Measurements from ENCODE around the gene PTGER4. TPM values are rescaled to one million over a fixed set of nuclear protein-coding genes. Genes with fewer than 3 reads are reported as not detected.
A peak's percentile ranks its signal among the peaks of the same experiment; 100 is the strongest.

PTGER4 gene
- total RNA-seq (2021) (0.92 to 3.1 TPM (median 0.96 TPM) in 3 replicates), Bru-seq, nascent RNA (percentile 41 among the genes with signal in this experiment)
- long read RNA-seq, experiment 1, partial matches to known transcripts = 0 of 3 reads
- long read RNA-seq, experiment 1, other reads (novel, unspliced or antisense) = 0 of 3 reads
- long read RNA-seq, experiment 2, partial matches to known transcripts = 0 of 1 reads
- long read RNA-seq, experiment 2, other reads (novel, unspliced or antisense) = 0 of 1 reads
- long read RNA-seq, experiment 3 = 0 reads

DNA sequence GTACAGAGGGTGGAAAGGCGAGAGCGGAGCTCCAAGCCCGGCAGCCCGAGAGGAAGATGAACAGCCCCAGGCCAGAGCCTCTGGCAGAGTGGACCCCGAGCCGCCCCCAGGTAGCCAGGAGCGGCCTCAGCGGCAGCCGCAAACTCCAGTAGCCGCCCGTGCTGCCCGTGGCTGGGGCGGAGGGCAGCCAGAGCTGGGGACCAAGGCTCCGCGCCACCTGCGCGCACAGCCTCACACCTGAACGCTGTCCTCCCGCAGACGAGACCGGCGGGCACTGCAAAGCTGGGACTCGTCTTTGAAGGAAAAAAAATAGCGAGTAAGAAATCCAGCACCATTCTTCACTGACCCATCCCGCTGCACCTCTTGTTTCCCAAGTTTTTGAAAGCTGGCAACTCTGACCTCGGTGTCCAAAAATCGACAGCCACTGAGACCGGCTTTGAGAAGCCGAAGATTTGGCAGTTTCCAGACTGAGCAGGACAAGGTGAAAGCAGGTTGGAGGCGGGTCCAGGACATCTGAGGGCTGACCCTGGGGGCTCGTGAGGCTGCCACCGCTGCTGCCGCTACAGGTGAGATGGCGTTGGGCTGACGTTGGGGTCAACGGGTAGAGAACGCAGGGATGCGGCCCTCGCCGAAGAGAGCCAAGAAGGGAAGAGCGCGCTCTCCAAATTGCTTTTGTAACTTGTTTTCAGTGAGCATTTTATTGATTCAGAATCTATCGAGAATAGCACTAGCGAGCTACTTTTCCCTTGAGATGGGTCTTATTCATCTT is at the start of gene PTGER4:
PTGER4 (plus strand) TSS at position 3 of the 769 bp plus-strand sequence. CDS start 1,079 bp downstream, outside the sequence.
- peak; percentile 50 for DNase-seq (ENCODE audit: low spot score)
- peak; percentile 23 for ATAC-seq
- H3K9me3 Mint-ChIP-seq = no peaks in the 10 kb centered on the region
- TF ChIP-seq SMAD3 (CRISPR knock-in tag; IDR thresholded peaks at IDR 0.05; ENCODE audit: borderline replicate concordance) (0 out of 2 replicates have a peak, but pooled peaks have one; percentile 27), FOXP1 (CRISPR knock-in tag; IDR thresholded peaks at IDR 0.05; ENCODE audit: borderline replicate concordance) (peak; percentile 53; the same call in 1 of the 2 replicates), SOX15 (CRISPR knock-in tag; IDR thresholded peaks at IDR 0.05) (no peak), PRRX2 (CRISPR knock-in tag; IDR thresholded peaks at IDR 0.05) (no peak), NFE2L1 (CRISPR knock-in tag; IDR thresholded peaks at IDR 0.05) (peak; percentile 55; the same call in 1 of the 2 replicates), JAZF1 (CRISPR knock-in tag; IDR thresholded peaks at IDR 0.05) (no peak), ZNF232 (CRISPR knock-in tag; IDR thresholded peaks at IDR 0.05) (0 out of 2 replicates have a peak, but pooled peaks have one; percentile 32), ZNF416 (CRISPR knock-in tag; IDR thresholded peaks at IDR 0.05) (no peak), SP1 (CRISPR knock-in tag; conservative IDR thresholded peaks at IDR 0.05) (no peak; the same call in 1 of the 2 replicates)
- TF ChIP-seq, protein P1, sequence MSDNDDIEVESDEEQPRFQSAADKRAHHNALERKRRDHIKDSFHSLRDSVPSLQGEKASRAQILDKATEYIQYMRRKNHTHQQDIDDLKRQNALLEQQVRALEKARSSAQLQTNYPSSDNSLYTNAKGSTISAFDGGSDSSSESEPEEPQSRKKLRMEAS (CRISPR knock-in tag; IDR thresholded peaks at IDR 0.05) = peak; percentile 57
- TF ChIP-seq, protein P2, sequence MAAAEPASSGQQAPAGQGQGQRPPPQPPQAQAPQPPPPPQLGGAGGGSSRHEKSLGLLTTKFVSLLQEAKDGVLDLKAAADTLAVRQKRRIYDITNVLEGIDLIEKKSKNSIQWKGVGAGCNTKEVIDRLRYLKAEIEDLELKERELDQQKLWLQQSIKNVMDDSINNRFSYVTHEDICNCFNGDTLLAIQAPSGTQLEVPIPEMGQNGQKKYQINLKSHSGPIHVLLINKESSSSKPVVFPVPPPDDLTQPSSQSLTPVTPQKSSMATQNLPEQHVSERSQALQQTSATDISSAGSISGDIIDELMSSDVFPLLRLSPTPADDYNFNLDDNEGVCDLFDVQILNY (CRISPR knock-in tag; IDR thresholded peaks at IDR 0.05) = peak; percentile 77
- TF ChIP-seq, protein P3, sequence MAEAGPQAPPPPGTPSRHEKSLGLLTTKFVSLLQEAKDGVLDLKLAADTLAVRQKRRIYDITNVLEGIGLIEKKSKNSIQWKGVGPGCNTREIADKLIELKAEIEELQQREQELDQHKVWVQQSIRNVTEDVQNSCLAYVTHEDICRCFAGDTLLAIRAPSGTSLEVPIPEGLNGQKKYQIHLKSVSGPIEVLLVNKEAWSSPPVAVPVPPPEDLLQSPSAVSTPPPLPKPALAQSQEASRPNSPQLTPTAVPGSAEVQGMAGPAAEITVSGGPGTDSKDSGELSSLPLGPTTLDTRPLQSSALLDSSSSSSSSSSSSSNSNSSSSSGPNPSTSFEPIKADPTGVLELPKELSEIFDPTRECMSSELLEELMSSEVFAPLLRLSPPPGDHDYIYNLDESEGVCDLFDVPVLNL (CRISPR knock-in tag; IDR thresholded peaks at IDR 0.05; ENCODE audit: borderline replicate concordance, low read depth) = no peak
- TF ChIP-seq, protein P4, sequence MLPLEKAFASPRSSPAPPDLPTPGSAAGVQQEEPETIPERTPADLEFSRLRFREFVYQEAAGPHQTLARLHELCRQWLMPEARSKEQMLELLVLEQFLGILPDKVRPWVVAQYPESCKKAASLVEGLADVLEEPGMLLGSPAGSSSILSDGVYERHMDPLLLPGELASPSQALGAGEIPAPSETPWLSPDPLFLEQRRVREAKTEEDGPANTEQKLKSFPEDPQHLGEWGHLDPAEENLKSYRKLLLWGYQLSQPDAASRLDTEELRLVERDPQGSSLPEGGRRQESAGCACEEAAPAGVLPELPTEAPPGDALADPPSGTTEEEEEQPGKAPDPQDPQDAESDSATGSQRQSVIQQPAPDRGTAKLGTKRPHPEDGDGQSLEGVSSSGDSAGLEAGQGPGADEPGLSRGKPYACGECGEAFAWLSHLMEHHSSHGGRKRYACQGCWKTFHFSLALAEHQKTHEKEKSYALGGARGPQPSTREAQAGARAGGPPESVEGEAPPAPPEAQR (CRISPR knock-in tag; IDR thresholded peaks at IDR 0.05) = no peak
- TF ChIP-seq, protein P5, sequence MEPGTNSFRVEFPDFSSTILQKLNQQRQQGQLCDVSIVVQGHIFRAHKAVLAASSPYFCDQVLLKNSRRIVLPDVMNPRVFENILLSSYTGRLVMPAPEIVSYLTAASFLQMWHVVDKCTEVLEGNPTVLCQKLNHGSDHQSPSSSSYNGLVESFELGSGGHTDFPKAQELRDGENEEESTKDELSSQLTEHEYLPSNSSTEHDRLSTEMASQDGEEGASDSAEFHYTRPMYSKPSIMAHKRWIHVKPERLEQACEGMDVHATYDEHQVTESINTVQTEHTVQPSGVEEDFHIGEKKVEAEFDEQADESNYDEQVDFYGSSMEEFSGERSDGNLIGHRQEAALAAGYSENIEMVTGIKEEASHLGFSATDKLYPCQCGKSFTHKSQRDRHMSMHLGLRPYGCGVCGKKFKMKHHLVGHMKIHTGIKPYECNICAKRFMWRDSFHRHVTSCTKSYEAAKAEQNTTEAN (CRISPR knock-in tag; IDR thresholded peaks at IDR 0.05) = no peak
- peak within 1 kb of the TSS; percentile 65; the same call in 1 of the 2 replicates for H3K27ac Mint-ChIP-seq
- peaks cover 43% of the 10 kb centered on the region for H3K4me1 Mint-ChIP-seq
- ChIA-PET CTCF (interaction anchor here (0.6 to 1.5 kb wide), 6 partner anchors 54 to 1352 kb away, joined by 3 read pairs; no protein-coding TSS in a partner anchor), POLR2A (interaction anchor here (0.6 kb wide), 1 partner anchor 64 kb away, joined by 7 read pairs; no protein-coding TSS in a partner anchor)
- peak within 1 kb of the TSS; percentile 85 for H3K4me3 Mint-ChIP-seq
- peaks cover 73% of the 10 kb centered on the region for H3K27me3 Mint-ChIP-seq (ENCODE audit: low read depth)
- H3K36me3 Mint-ChIP-seq = no peaks in the 10 kb centered on the region

DNA sequence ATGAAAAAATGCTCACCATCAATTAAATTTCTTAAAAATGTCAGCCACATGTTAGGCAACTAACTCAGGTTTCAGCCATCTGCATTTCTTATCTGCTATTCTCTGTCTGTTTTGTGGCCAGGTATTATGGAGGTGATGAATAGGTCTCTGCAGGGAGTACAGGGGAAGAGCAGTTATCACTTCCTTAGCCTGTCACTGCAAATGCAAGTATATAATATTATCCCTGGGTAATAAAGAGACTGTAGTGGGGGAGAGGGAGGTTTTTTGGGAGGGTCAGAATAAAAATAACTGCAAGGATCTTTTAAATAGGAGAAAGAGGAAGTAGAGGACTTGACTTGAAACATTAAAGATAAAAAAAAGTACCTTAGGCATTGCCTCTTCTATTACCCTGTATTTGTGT is 49.6 kb upstream of the PTGER4 start:
- no peaks in the 10 kb centered on the region for H3K36me3 Mint-ChIP-seq
- peaks cover 3% of the 10 kb centered on the region; the same call in 1 of the 2 replicates for H3K4me1 Mint-ChIP-seq
- no peaks in the 10 kb centered on the region for H3K27me3 Mint-ChIP-seq (ENCODE audit: low read depth)
- H3K27ac Mint-ChIP-seq = no peak overlapping the region
- no peak for ATAC-seq
- POLR2A ChIA-PET = no interaction called here
- no peak for DNase-seq (ENCODE audit: low spot score)
- peaks cover 2% of the 10 kb centered on the region; the same call in 1 of the 2 replicates for H3K9me3 Mint-ChIP-seq
- no peak overlapping the region for H3K4me3 Mint-ChIP-seq
- CTCF ChIA-PET = no interaction called here
- TF ChIP-seq IRF2 (CRISPR knock-in tag; IDR thresholded peaks at IDR 0.05; ENCODE audit: borderline replicate concordance, low read depth) (no peak), ESRRA (CRISPR knock-in tag; IDR thresholded peaks at IDR 0.05; ENCODE audit: borderline replicate concordance) (no peak), FOXK1 (CRISPR knock-in tag; IDR thresholded peaks at IDR 0.05) (no peak), HMGA2 (CRISPR knock-in tag; IDR thresholded peaks at IDR 0.05) (no peak), SOX15 (CRISPR knock-in tag; IDR thresholded peaks at IDR 0.05) (no peak), NR2C2 (CRISPR knock-in tag; IDR thresholded peaks at IDR 0.05) (no peak), ZNF121 (CRISPR knock-in tag; IDR thresholded peaks at IDR 0.05) (no peak)
- TF ChIP-seq, protein P6, sequence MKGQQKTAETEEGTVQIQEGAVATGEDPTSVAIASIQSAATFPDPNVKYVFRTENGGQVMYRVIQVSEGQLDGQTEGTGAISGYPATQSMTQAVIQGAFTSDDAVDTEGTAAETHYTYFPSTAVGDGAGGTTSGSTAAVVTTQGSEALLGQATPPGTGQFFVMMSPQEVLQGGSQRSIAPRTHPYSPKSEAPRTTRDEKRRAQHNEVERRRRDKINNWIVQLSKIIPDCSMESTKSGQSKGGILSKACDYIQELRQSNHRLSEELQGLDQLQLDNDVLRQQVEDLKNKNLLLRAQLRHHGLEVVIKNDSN (CRISPR knock-in tag; IDR thresholded peaks at IDR 0.05) = no peak
- TF ChIP-seq, protein P2 (CRISPR knock-in tag; IDR thresholded peaks at IDR 0.05) = no peak
- TF ChIP-seq, protein P7, sequence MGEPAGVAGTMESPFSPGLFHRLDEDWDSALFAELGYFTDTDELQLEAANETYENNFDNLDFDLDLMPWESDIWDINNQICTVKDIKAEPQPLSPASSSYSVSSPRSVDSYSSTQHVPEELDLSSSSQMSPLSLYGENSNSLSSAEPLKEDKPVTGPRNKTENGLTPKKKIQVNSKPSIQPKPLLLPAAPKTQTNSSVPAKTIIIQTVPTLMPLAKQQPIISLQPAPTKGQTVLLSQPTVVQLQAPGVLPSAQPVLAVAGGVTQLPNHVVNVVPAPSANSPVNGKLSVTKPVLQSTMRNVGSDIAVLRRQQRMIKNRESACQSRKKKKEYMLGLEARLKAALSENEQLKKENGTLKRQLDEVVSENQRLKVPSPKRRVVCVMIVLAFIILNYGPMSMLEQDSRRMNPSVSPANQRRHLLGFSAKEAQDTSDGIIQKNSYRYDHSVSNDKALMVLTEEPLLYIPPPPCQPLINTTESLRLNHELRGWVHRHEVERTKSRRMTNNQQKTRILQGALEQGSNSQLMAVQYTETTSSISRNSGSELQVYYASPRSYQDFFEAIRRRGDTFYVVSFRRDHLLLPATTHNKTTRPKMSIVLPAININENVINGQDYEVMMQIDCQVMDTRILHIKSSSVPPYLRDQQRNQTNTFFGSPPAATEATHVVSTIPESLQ (CRISPR knock-in tag; IDR thresholded peaks at IDR 0.05) = no peak
